Pancreas (tissue), 10 donors: ENCODE data around the gene HMCES. TPM values are rescaled to one million over a fixed set of nuclear protein-coding genes. Genes with fewer than 3 reads are reported as not detected.

Experiments used
- ATAC-seq, 4 donors: fragments of 200-7000 bp; cut with Tn5 transposase; one replicate each; pipeline versions ENCODE4 v1.8.0 to v1.9.1; 2020; ENCODE audit warnings: mild to moderate bottlenecking in 4 of 4, moderate library complexity in 4 of 4
- DNase-seq, 6 donors: peaks; one replicate each; pipeline ENCODE4 v3.0.0-alpha.2; 2020
- FAIRE-seq: peaks from 2 replicates; lab custom pipeline; 2012; peaks lifted over from hg19 to GRCh38; lab: Jason Lieb, UNC
- H3K27ac ChIP-seq, 4 donors: fragments of 200-600 bp; sonication (generic); 1 replicate in 3 of 4; 2 replicates in 1 of 4; pipeline versions ENCODE4 v1.5.0 to v1.8.0; 2020
- H3K27me3 ChIP-seq, 4 donors: fragments of 200-600 bp; one replicate each; pipeline ENCODE4 v1.8.0; 2021
- H3K36me3 ChIP-seq, 3 donors: fragments of 200-600 bp; sonication (generic) in 1 of 3; one replicate each; pipeline versions ENCODE4 v1.5.0 to v1.8.0; 2020 to 2021
- H3K4me1 ChIP-seq, 3 donors: fragments of 200-600 bp; one replicate each; pipeline ENCODE4 v1.8.0; 2021
- H3K4me3 ChIP-seq, 4 donors: fragments of 200-600 bp; sonication (generic) in 2 of 4; one replicate each; pipeline versions ENCODE4 v1.5.0 to v1.8.0; 2020 to 2021
- H3K9me3 ChIP-seq, 4 donors: fragments of 200-600 bp; one replicate each; pipeline ENCODE4 v1.8.0; 2021
- CTCF ChIP-seq, 4 donors: fragments of 200-600 bp; sonication (generic) in 3 of 4; IDR thresholded peaks; one replicate each; pipeline versions ENCODE4 v1.5.0 to v1.8.0; 2021; ENCODE audit warnings: antibody characterized with exemption in 4 of 4
- WGBS, 2 donors: extraction: QIAGEN DNeasy Blood & Tissue Kit; methylation state at CpG; one replicate each; pipeline ENCODE4 v1.1.7; 2013; 5-methylcytosine and 5-hydroxymethylcytosine counted together
- intact Hi-C, 3 donors: fragments of 100-400 bp; cut with DNase I; formaldehyde crosslinking; loops; one replicate each; pipeline versions ENCODE4 v1.11.1 to v1.14.2; 2022
- polyA plus RNA-seq, 2 donors: library from polyadenylated mRNA; stranded (reverse); fragments of 200-250 nt; gene quantifications; one replicate each; pipeline ENCODE4 v1.2.3, GENCODE V29; 2013
- total RNA-seq, 6 donors: library from RNA; stranded (reverse); fragmentation: NEBNext Ultra II Directional in 4 of 6; extraction: Animal tissue kit (Norgen Biotek cat#: 25700) in 4 of 6; gene quantifications; one replicate each; pipeline versions ENCODE4 v1.2.1 to v1.2.4, GENCODE V29; 2021 to 2023
- donor health status: healthy with polysubstance abuse.
- donor health status: DM: no; HTN: no; CAD: no; lungs with moderate emphysema.
- donor health status: DM: no; HTN: no; CAD: no.
- donor health status: control.
- donor health status: control.
- donor health status: Bipolar disorder and iron deficiency.
- donor health status: DM: yes; HTN: yes; CAD: no.
- donor health status: DM: no; HTN: no; CAD: no.
- donor health status: DM: no; HTN: no; CAD: no.
- donor health status: DM: yes; HTN: yes; CAD: no.

Gene HMCES
- total and polyA plus RNA-seq, 8 donors = 8.0 to 22.5 (median 10.7) TPM

- TF ChIP-seq CTCF (IDR thresholded peaks at IDR 0.05) = no peak
- Histone ChIP-seq H3K27ac (no peak overlapping the region), H3K27me3 (no peaks in the 10 kb centered on the region), H3K4me3 (no peak overlapping the region), H3K4me1 (peaks cover 5 to 16% (median 8%) of the 10 kb centered on the region in 3 donors), H3K36me3 (peaks cover 0 to 5% (median 0%) of the 10 kb centered on the region in 3 donors), H3K9me3 (no peaks in the 10 kb centered on the region)
- no peak for ATAC-seq
- 82 to 86% methylated on average over 5 of the region's 5 CpGs for WGBS, 2 donors
- intact Hi-C loops = no loop called here
- FAIRE-seq = no peak
- DNase-seq = no peak
These were observed 3.1 kb downstream of the HMCES start for GRCh38 chr3:129281726-129282125.

GRCh38 chr3:129282727-129283327 lies 4.2 kb downstream of the HMCES start:
- no peak overlapping the region for H3K27ac ChIP-seq
- no peaks in the 10 kb centered on the region for H3K27me3 ChIP-seq
- no peaks in the 10 kb centered on the region for H3K9me3 ChIP-seq
- peaks cover 3 to 15% (median 5%) of the 10 kb centered on the region in 3 donors for H3K4me1 ChIP-seq
- ATAC-seq (no peak), DNase-seq (no peak), FAIRE-seq (no peak)
- WGBS, 2 donors = 59 to 86% methylated on average over 6 of the region's 6 CpGs
- H3K36me3 ChIP-seq = no peaks in the 10 kb centered on the region
- no peak overlapping the region for H3K4me3 ChIP-seq
- TF ChIP-seq CTCF (IDR thresholded peaks at IDR 0.05) = no peak
- intact Hi-C loops = no loop called here

- TF ChIP-seq CTCF (IDR thresholded peaks at IDR 0.05) = no peak
- H3K4me3 ChIP-seq = no peak overlapping the region
- H3K27me3 ChIP-seq = no peaks in the 10 kb centered on the region
- DNase-seq = no peak
- H3K4me1 ChIP-seq = no peaks in the 10 kb centered on the region
- no peak overlapping the region for H3K27ac ChIP-seq
- no peak for ATAC-seq
- no peak for FAIRE-seq
- H3K9me3 ChIP-seq = no peaks in the 10 kb centered on the region
- 71 to 75% methylated on average over 2 of the region's 2 CpGs for WGBS, 2 donors
- peaks cover 0 to 11% (median 0%) of the 10 kb centered on the region in 3 donors for H3K36me3 ChIP-seq
- intact Hi-C loops = no loop called here
These were observed 7.4 kb downstream of the HMCES start for GRCh38 chr3:129286081-129286480.

- Histone ChIP-seq H3K9me3 (no peaks in the 10 kb centered on the region), H3K4me3 (no peak overlapping the region), H3K36me3 (peaks cover 0 to 17% (median 0%) of the 10 kb centered on the region in 3 donors), H3K27me3 (no peaks in the 10 kb centered on the region), H3K4me1 (no peaks in the 10 kb centered on the region), H3K27ac (no peak overlapping the region)
- 82 to 85% methylated on average over 3 of the region's 3 CpGs for WGBS, 2 donors
- no peak for TF ChIP-seq CTCF (IDR thresholded peaks at IDR 0.05)
- FAIRE-seq (no peak), DNase-seq (no peak), ATAC-seq (no peak)
- intact Hi-C loops = no loop called here
These were observed 9.8 kb downstream of the HMCES start for GRCh38 chr3:129288446-129288845.

- TF ChIP-seq CTCF (IDR thresholded peaks at IDR 0.05) = no peak
- DNase-seq (no peak), FAIRE-seq (no peak), ATAC-seq (no peak)
- Histone ChIP-seq H3K4me3 (no peak overlapping the region), H3K36me3 (peaks cover 0 to 17% (median 0%) of the 10 kb centered on the region in 3 donors), H3K27ac (no peak overlapping the region), H3K9me3 (no peaks in the 10 kb centered on the region), H3K4me1 (no peaks in the 10 kb centered on the region), H3K27me3 (no peaks in the 10 kb centered on the region)
- intact Hi-C loops = no loop called here
- 88 to 93% methylated on average over 6 of the region's 6 CpGs for whole genome bisulfite sequencing, 2 donors
These were observed 10.7 kb downstream of the HMCES start for GRCh38 chr3:129289201-129289921.
